HepG2 (cell line): Measurements from ENCODE around the gene C2CD3. TPM values are rescaled to one million over a fixed set of nuclear protein-coding genes. Genes with fewer than 3 reads are reported as not detected.

Source experiments
- IRX3 ChIP-seq: sonication (generic); formaldehyde crosslinking; IDR thresholded peaks from 2 replicates; pipeline ENCODE4 v1.8.1; 2023; ENCODE audit warnings: mild to moderate bottlenecking, low read depth, missing genetic modification reagents, borderline replicate concordance
- NFIC ChIP-seq: IDR thresholded peaks from 2 replicates; pipeline ENCODE4 v1.6.1; 2012; ENCODE audit warnings: mild to moderate bottlenecking, low read length, inconsistent platforms
- PRPF4 ChIP-seq: fragments of 200-400 bp; formaldehyde crosslinking; IDR thresholded peaks from 2 replicates; pipeline ENCODE4 v1.6.1; 2016; ENCODE audit warnings: low read length, low read depth; ENCODE audit not compliant: poor library complexity, severe bottlenecking
- SETDB1 ChIP-seq: sonication (generic); formaldehyde crosslinking; IDR thresholded peaks from 2 replicates; pipeline ENCODE4 v1.5.1; 2020; ENCODE audit warnings: missing genetic modification reagents, mild to moderate bottlenecking, borderline replicate concordance
- SIN3A ChIP-seq: IDR thresholded peaks from 2 replicates; pipeline ENCODE4 v1.6.1; 2011; ENCODE audit warnings: low read depth, mild to moderate bottlenecking, control low read depth, low read length, borderline replicate concordance
- THRA ChIP-seq: sonication (generic); formaldehyde crosslinking; IDR thresholded peaks from 2 replicates; pipeline ENCODE4 v1.4.0; 2020; ENCODE audit warnings: missing genetic modification reagents, borderline replicate concordance
- ZBTB33 ChIP-seq: sonication (generic); formaldehyde crosslinking; IDR thresholded peaks from 2 replicates; pipeline ENCODE4 v1.4.0; 2020; ENCODE audit warnings: missing genetic modification reagents
- ZHX2 ChIP-seq, 2 experiments: sonication (generic) in 1 of 2; formaldehyde crosslinking in 1 of 2; IDR thresholded peaks; 2 replicates each; pipeline versions ENCODE4 v1.6.1 to v1.9.0; 2014 to 2022; ENCODE audit warnings: antibody characterized with exemption in 1 of 2, borderline replicate concordance in 1 of 2, inconsistent platforms in 1 of 2, low read depth in 1 of 2, missing genetic modification reagents in 1 of 2
- ZNF263 ChIP-seq: sonication (generic); formaldehyde crosslinking; IDR thresholded peaks from 2 replicates; pipeline ENCODE4 v1.4.0; 2020; ENCODE audit warnings: missing genetic modification reagents
- ZNF770 ChIP-seq: sonication (generic); formaldehyde crosslinking; IDR thresholded peaks from 2 replicates; pipeline ENCODE4 v1.5.0; 2020; ENCODE audit warnings: mild to moderate bottlenecking, missing genetic modification reagents
- ZNF878 ChIP-seq: sonication (generic); formaldehyde crosslinking; IDR thresholded peaks from 2 replicates; pipeline ENCODE4 v1.8.1; 2023; ENCODE audit warnings: mild to moderate bottlenecking, missing genetic modification reagents, moderate library complexity
- polyA plus RNA-seq, 8 experiments: library from polyadenylated mRNA; depleted of rRNA in 3 of 8; stranded (reverse) in 7 of 8; unstranded in 1 of 8; fragments of >200 nt; fragmentation: Illumina TruSeq in 4 of 8; extraction: Trizol in 4 of 8; gene quantifications; 2 replicates each; pipeline versions ENCODE4 v1.2.1 to v1.2.3, GENCODE V29; 2011 to 2016; ENCODE audit warnings: low read depth in 4 of 8, missing spikeins in 1 of 8, mixed read lengths in 1 of 8; ENCODE audit not compliant: insufficient read depth in 1 of 8
- total RNA-seq, 5 experiments: library from RNA; depleted of rRNA; stranded (reverse); fragments of >200 nt; fragmentation: Illumina TruSeq; extraction: Trizol; gene quantifications; 2 replicates each; pipeline ENCODE4 v1.2.3, GENCODE V29; 2016; ENCODE audit warnings: low read depth in 1 of 5
- TF ChIP-seq, protein P1 (sequence below), 2 experiments: fragments of 450-650 bp in 1 of 2; sonication (generic) in 1 of 2; formaldehyde crosslinking; IDR thresholded peaks; 2 replicates each; pipeline versions ENCODE4 v1.5.0 to v1.8.0; 2020 to 2022; ENCODE audit warnings: mild to moderate bottlenecking in 1 of 2, missing genetic modification reagents in 1 of 2
- TF ChIP-seq, protein P2 (sequence below): sonication (generic); formaldehyde crosslinking; IDR thresholded peaks from 2 replicates; pipeline ENCODE4 v1.8.1; 2023; ENCODE audit warnings: mild to moderate bottlenecking, missing genetic modification reagents

The C2CD3 gene
- total and polyA plus RNA-seq, 2 of the 13 experiments (the other 11 are each of a cell fraction or from before 2014, with no cell fraction given), result 5.5 to 6.4 TPM

GRCh38 chr11:73982990-73983740 lies 187.6 kb downstream of the C2CD3 start (continued):
- peak; percentile 45; the same call in 1 of the 2 replicates for TF ChIP-seq ZHX2 (IDR thresholded peaks at IDR 0.05; ENCODE audit: low read depth)
- TF ChIP-seq ZHX2 (CRISPR knock-in tag; IDR thresholded peaks at IDR 0.05; ENCODE audit: borderline replicate concordance), result peak; percentile 93
- peak; percentile 87; the same call in 1 of the 2 replicates for TF ChIP-seq ZNF878
- TF ChIP-seq THRA (CRISPR knock-in tag), result peak; percentile 42; the same call in 1 of the 2 replicates
- TF ChIP-seq ZBTB33, result no peak
- TF ChIP-seq PRPF4, result no peak
- peak; percentile 69 for TF ChIP-seq ZNF770 (CRISPR knock-in tag)
- TF ChIP-seq, protein P1, sequence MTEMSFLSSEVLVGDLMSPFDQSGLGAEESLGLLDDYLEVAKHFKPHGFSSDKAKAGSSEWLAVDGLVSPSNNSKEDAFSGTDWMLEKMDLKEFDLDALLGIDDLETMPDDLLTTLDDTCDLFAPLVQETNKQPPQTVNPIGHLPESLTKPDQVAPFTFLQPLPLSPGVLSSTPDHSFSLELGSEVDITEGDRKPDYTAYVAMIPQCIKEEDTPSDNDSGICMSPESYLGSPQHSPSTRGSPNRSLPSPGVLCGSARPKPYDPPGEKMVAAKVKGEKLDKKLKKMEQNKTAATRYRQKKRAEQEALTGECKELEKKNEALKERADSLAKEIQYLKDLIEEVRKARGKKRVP (CRISPR knock-in tag; IDR thresholded peaks at IDR 0.05), result no peak; a peak in 1 of 4 replicates
- TF ChIP-seq ZNF263 (CRISPR knock-in tag), result peak; percentile 86
- 0 out of 2 replicates have a peak, but pooled peaks have one; percentile 11 for TF ChIP-seq SIN3A
- peak; percentile 89; the same call in 1 of the 2 replicates for TF ChIP-seq IRX3
- TF ChIP-seq NFIC, result no peak
- no peak for TF ChIP-seq SETDB1 (CRISPR knock-in tag)
- TF ChIP-seq, protein P2, sequence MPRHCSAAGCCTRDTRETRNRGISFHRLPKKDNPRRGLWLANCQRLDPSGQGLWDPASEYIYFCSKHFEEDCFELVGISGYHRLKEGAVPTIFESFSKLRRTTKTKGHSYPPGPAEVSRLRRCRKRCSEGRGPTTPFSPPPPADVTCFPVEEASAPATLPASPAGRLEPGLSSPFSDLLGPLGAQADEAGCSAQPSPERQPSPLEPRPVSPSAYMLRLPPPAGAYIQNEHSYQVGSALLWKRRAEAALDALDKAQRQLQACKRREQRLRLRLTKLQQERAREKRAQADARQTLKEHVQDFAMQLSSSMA (CRISPR knock-in tag), result peak; percentile 80; the same call in 1 of the 2 replicates
